GM18861 (cell line): Measurements from ENCODE around the gene EOLA1.
A peak's percentile ranks its signal among the peaks of the same experiment; 100 is the strongest.
"Not testable (repeated sequence)": the region's sequence is repeated elsewhere in the genome, so short reads cannot be mapped to it uniquely, and the experiment has no call there.

Experiments
- ATAC-seq: cut with Tn5 transposase; IDR thresholded peaks from one replicate; pipeline ENCODE4 v1.9.1; 2021; ENCODE audit not compliant: unreplicated experiment

The EOLA1 gene

DNA sequence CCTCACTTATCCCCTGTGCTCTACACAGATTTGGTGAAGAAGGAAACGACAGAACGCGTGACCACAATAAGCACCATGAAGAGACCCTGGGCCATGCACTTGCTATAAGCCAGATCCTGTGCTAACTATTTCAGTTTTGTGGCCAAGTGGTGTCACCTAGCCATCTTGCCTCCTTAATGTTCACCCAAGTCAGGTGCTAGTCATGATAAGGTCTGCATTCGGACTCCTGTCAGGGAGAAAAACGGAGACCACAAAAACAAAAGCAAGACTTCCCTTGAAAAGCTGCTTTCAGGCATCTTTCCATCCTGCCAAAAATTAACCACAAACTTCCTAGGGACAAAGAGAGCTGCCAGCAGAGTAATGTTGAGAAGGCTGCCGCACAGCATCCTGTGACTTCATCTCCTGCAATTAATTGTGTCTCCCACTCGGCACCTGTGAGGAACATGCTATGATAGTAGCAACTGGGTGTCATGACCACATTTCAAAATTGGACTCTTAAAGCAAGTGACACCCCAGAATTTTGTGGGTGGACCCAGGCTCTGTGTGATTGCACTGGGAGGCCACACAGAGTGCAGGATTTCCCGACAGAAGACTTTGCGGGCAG, 26.9 kb upstream of the EOLA1 start:
- ATAC-seq: no peak

GRCh38 chrX:149515954-149516602, 24.7 kb upstream of the EOLA1 start:
- ATAC-seq: no peak

DNA sequence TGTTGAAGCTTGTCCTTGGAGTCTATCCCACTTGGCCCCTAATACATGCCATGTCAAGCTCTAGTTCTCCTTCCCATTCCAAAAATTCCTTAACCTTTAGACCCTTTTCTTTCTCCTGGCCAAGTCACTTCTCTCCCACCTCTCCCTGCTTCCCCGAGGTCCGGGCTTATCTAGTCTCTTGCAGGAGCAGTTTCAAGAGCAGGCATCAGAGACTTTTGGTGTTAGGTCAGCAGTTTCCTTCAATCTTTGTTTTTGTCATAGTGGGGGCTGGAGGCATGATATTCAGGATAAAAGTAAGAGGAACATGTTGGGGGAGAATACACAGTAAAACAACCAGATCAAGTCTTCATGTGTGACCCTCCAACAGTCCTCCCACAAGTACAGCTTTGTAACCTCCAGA, 24.2 kb upstream of the EOLA1 start:
- ATAC-seq: no peak

- ATAC-seq: no peak
These were observed 23.5 kb upstream of the EOLA1 start for GRCh38 chrX:149517308-149517707.

DNA sequence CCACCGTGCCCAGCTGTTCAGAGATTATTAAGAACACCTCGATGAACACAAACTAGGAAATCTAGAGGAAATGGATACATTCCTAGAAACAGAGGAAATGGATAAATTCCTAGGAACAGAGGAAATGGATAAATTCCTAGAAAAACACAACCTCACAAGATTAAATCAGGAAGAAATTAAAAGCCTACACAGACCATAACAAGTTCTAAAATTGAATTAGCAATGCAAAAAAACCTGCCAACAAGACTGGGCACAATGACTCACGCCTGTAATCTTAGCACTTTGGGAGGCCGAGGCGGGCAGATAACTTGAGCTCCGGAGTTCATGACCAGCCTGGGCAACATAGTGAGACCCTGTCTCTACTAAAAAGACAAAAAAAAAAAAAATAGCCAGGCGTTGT, 22.6 kb upstream of the EOLA1 start:
- ATAC-seq: no peak

DNA sequence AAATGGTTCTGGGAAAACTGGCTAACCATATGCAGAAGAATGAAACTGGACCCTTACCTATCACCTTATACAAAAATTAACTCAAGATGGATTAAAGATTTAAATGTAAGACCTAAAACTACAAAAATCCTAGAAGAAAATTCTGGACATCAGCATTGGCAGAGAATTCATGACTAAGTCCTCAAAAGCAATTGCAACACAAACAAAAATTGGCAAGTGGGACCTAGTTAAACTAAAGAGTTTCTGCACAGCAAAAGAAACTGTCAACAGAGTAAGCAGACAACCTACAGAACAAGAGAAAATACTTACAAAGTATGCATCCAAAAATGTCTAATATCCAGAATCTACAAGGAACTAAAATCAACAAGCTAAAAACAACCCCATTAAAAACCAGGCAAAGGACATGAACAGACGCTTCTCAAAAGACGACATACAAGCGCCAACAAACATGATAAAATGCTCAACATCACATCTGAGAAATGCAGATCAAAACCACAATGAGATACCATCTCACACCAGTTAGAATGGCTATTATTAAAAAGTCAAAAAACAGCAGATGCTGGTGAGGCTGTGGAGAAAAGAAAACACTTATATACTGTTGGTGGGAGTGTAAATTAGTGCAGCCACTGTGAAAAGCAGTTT, 20.1 kb upstream of the EOLA1 start:
- not testable (repeated sequence) for ATAC-seq

DNA sequence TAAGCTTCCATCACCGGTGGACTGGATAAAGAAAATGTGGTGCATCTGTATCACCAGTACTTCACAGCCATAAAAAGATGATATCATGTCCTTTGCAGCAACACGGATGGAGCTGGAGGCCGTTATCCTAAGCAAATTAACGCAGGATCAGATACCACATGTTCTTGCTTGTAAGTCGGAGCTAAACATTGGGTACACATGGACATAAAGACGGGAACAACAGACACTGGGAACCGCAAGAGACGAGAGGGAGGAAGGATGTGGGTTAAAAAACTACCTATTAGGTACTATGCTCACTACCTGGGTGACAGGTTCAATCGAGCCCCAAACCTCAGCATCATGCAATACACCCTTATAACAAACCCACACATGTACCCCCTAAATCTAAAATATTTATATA, 19.4 kb upstream of the EOLA1 start:
- no peak for ATAC-seq

GRCh38 chrX:149522916-149523315, 17.9 kb upstream of the EOLA1 start:
- no peak for ATAC-seq

DNA sequence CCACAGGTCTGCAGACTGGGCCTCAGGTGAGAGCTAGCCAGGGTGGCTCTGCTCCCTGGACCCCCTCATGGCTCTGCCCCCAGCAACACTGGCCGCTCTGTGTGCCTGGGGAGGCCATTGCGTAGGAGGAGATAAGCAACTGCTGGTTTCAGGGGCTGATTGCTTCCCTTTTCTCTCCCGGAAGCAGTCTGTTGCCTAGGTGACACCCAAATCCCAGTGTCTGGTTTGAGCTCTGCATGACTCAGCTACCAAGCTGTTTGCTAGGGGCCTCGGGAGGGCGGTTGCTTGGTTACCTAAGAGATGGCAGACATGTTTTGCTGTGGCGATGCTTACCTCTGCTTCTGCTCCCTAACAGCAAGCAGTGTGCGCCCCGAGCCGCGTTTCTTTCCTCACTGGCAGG, 15.4 kb upstream of the EOLA1 start:
- peak; percentile 93 for ATAC-seq

DNA sequence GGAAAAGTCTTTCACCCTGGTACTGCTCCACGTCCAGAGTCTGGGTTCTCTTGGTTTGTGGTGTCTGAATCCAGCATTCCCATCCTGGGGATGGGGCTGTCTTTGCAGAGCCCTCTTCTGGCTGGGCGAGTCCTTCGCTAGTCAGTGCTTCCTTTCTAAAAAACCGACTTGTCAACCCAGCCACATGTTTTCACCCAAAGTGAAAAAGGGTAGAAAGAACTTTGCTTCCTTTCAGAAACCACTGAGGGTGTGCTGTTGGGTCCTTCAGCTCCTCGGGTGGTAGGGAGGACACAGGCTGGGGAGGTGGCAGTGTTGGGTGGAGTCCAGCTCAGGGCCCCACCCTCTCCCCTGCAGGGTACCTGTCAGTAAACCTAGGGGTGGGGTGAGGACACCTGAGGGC, 14.9 kb upstream of the EOLA1 start:
- not testable (repeated sequence) for ATAC-seq

GRCh38 chrX:149526318-149527033, 14.3 kb upstream of the EOLA1 start:
- not testable (repeated sequence) for ATAC-seq

DNA sequence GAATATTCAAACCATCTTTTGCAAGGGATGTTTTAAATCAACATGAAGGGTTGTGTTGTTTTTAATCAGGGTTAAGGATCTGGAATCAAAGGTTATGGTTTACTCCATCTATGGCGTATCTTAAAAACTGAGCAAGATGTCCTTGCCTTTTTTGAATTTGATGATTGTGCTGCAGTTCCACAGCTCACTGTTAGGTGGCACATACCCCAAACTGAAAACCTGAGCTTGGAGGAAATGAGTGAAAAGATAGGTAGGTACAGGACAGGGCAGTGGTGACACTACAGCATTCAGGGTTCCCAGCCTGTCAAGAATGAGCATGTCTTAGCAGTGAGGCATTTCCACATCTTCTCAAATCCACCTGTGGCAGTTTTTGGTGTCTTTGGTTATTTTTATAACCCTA, 13.1 kb upstream of the EOLA1 start:
- ATAC-seq: peak; percentile 37

DNA sequence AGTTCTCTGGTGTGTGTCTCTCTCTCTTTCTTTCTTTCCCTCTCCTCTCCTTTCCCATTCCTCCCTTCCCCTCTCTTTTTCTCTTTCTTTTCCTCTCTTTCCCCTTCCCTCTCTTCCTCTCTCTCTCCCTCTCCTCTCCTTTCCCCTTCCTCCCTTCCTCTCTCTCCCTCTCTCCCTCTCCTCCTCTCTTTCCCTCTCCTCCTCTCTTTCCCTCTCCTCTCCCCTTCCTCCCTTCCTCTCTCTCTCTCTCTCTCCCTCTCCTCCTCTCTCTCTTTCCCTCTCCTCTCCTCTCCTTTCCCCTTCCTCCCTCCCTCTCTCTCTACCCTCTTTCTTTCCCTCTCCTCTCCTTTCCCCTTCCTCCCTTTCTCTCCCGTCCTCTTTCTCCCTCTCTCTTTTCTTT, 12.4 kb upstream of the EOLA1 start:
- no peak for ATAC-seq

GRCh38 chrX:149531599-149531998, 9.2 kb upstream of the EOLA1 start:
- ATAC-seq: peak; percentile 67

DNA sequence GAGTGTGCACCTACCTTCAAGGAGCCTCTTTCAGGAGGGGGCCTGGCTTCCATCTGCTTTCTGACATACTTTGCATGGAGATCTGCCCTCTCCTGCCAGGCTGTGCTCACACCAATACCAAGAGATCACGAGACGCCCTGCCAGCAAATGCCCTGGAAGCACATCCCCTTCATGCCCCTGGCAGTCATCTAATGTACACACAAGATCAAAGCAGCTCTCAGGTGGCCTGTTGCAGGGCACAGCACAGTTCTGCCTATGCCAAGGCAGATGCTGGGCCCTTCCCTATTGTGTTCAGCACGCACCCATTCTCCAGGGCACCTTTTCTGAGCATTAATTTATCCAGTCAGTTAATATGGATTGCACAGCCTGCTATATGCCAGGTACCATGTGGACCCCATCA, 7.9 kb upstream of the EOLA1 start:
- not testable (repeated sequence) for ATAC-seq

GRCh38 chrX:149533999-149534398, 6.8 kb upstream of the EOLA1 start:
- ATAC-seq: not testable (repeated sequence)

GRCh38 chrX:149534926-149535602, 5.7 kb upstream of the EOLA1 start:
- not testable (repeated sequence) for ATAC-seq

- ATAC-seq: not testable (repeated sequence)
These were observed 3.3 kb upstream of the EOLA1 start for GRCh38 chrX:149537474-149537873.

GRCh38 chrX:149539283-149540130, 1.3 kb upstream of the EOLA1 start:
- ATAC-seq: peak; percentile 37

- peak; percentile 2 for ATAC-seq
These were observed 636 bp upstream of the EOLA1 start for GRCh38 chrX:149540131-149540620.
